ENCODE results near the gene ESRRA. TPM values are rescaled to one million over a fixed set of nuclear protein-coding genes. Genes with fewer than 3 reads are reported as not detected.
A peak's percentile ranks its signal among the peaks of the same experiment; 100 is the strongest.

The ESRRA gene
- total and polyA plus RNA-seq, 2 of the 13 experiments (the other 11 are each of a cell fraction or from before 2014, with no cell fraction given): 18.1 to 36.3 TPM

GRCh38 chr11:64268893-64269539 is 36.3 kb upstream of the ESRRA start (continued):
- TF ChIP-seq HOXA9 (CRISPR knock-in tag; IDR thresholded peaks at IDR 0.05; ENCODE audit: borderline replicate concordance) (peak; percentile 68; the same call in 1 of the 2 replicates), ZNF749 (CRISPR knock-in tag; IDR thresholded peaks at IDR 0.05; ENCODE audit: borderline replicate concordance) (no peak), PHB2 (IDR thresholded peaks at IDR 0.05; ENCODE audit: partially characterized antibody) (no peak), ZNF451 (CRISPR knock-in tag; IDR thresholded peaks at IDR 0.05) (no peak), ZBTB7B (CRISPR knock-in tag; IDR thresholded peaks at IDR 0.05) (no peak), ZMYM3 (CRISPR knock-in tag; IDR thresholded peaks at IDR 0.05) (peak; percentile 95), RARA (CRISPR knock-in tag; IDR thresholded peaks at IDR 0.05) (0 out of 2 replicates have a peak, but pooled peaks have one; percentile 53), ZNF687 (CRISPR knock-in tag; IDR thresholded peaks at IDR 0.05) (0 out of 2 replicates have a peak, but pooled peaks have one; percentile 25), TEAD2 (CRISPR knock-in tag; IDR thresholded peaks at IDR 0.05) (no peak), REPIN1 (CRISPR knock-in tag; IDR thresholded peaks at IDR 0.05; ENCODE audit: borderline replicate concordance, low read depth) (no peak), ZNF550 (CRISPR knock-in tag; IDR thresholded peaks at IDR 0.05; ENCODE audit: borderline replicate concordance) (no peak), ZFX (CRISPR knock-in tag; IDR thresholded peaks at IDR 0.05; ENCODE audit: low read depth) (no peak), ZNF607 (CRISPR knock-in tag; IDR thresholded peaks at IDR 0.05; ENCODE audit: borderline replicate concordance) (peak; percentile 55; the same call in 1 of the 2 replicates), SRSF1 (optimal IDR thresholded peaks at IDR 0.05; ENCODE audit: low read depth, low read length) (no peak), ZNF276 (CRISPR knock-in tag; IDR thresholded peaks at IDR 0.05; ENCODE audit: low read depth) (no peak), NR3C1 (CRISPR knock-in tag; IDR thresholded peaks at IDR 0.05) (no peak), SP2 (CRISPR knock-in tag; IDR thresholded peaks at IDR 0.05) (no peak), ZNF232 (CRISPR knock-in tag; IDR thresholded peaks at IDR 0.05; ENCODE audit: borderline replicate concordance) (0 out of 2 replicates have a peak, but pooled peaks have one; percentile 22), ZSCAN29 (CRISPR knock-in tag; conservative IDR thresholded peaks at IDR 0.05) (no peak), ZFP1 (CRISPR knock-in tag; IDR thresholded peaks at IDR 0.05) (no peak), ZMAT5 (CRISPR knock-in tag; IDR thresholded peaks at IDR 0.05; ENCODE audit: borderline replicate concordance, low read depth) (no peak)
- TF ChIP-seq, protein P1, sequence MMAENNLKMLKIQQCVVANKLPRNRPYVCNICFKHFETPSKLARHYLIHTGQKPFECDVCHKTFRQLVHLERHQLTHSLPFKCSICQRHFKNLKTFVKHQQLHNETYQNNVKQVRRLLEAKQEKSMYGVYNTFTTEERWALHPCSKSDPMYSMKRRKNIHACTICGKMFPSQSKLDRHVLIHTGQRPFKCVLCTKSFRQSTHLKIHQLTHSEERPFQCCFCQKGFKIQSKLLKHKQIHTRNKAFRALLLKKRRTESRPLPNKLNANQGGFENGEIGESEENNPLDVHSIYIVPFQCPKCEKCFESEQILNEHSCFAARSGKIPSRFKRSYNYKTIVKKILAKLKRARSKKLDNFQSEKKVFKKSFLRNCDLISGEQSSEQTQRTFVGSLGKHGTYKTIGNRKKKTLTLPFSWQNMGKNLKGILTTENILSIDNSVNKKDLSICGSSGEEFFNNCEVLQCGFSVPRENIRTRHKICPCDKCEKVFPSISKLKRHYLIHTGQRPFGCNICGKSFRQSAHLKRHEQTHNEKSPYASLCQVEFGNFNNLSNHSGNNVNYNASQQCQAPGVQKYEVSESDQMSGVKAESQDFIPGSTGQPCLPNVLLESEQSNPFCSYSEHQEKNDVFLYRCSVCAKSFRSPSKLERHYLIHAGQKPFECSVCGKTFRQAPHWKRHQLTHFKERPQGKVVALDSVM (CRISPR knock-in tag; IDR thresholded peaks at IDR 0.05): no peak
